ENCODE data around the gene HIPK3. TPM values are rescaled to one million over a fixed set of nuclear protein-coding genes. Genes with fewer than 3 reads are reported as not detected.
"Not testable (repeated sequence)": the region's sequence is repeated elsewhere in the genome, so short reads cannot be mapped to it uniquely, and the experiment has no call there.

The HIPK3 gene
- total RNA-seq, 1 donor from 2014 or later = 41.9 TPM

DNA sequence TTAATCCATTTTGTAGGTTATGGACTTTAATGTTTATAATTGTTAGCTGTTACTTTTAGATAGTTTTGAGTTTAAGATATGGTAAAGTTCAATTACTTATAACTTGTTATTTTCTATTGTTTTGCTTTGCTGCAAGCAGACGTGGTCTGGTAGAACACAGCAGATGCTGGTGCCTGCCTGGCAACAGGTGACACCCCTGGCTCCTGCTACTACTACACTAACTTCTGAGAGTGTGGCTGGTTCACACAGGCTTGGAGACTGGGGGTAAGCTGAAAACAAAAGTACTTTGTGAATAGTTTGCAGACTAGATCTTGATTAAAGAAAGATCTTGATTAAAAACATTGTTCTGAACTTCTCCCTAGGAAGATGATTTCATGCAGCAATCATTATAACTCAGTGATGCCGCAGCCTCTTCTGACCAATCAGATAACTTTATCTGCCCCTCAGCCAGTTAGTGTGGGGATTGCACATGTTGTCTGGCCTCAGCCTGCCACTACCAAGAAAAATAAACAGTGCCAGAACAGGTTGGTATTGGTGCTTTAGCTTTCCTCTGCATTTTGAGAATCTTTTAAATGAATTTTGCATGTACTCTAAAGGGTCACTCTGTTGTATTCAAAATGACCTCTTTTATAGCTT lies 90.4 kb downstream of the HIPK3 start:
- intact Hi-C loops (cut with micrococcal nuclease) = no loop called here

DNA sequence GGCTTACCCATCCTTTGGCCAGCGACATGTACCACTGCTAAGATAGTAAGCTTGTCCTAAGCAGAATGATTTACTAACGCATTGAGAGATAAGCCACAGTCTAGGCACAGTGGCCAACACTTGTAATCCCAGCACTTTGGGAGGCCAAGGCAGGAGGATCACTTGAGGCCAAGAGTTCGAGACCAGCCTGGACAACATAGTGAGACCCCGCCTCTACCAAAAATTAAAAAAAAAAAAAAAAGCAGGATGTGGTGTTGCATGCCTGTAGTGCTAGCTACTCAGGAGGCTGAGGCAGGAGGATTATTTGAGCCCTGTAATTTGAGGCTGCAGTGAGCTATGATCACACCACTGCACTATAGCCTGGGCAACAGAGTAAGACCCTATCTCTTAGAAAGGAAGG lies 93.1 kb downstream of the HIPK3 start:
- intact Hi-C loops (cut with micrococcal nuclease) = no loop called here

DNA sequence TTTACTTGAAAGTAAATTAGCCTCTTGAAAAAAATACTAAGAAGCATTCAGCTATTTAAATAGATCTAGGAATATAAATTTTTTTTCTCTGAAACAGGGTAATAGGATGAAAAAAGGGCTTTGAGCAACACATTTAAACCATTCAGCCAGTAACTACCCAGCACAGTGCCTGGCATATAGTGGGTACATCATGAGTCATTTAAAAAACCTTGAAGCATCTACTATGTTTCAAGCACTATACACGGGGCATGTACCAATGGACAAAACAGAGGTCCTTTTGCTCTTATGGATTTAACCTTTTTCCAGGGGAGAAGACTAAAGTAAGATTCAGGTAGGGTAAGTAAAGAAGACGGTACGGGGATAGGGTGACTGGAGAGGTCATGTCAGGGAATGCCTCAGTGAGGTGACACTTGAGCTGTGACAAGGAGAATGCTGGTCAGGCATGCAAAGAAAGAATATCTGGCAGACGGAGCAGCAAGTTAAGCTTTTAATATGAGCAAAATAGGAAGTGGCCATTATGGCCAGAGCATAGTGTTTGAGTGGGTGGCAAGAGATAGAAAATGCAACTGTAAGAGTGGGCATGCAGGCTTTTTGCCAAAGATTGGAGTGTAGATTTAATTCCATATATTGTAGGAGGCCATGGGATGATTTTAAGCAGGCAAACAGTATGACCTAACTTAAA lies 101.1 kb downstream of the HIPK3 start:
- intact Hi-C loops (cut with micrococcal nuclease) = no loop called here

DNA sequence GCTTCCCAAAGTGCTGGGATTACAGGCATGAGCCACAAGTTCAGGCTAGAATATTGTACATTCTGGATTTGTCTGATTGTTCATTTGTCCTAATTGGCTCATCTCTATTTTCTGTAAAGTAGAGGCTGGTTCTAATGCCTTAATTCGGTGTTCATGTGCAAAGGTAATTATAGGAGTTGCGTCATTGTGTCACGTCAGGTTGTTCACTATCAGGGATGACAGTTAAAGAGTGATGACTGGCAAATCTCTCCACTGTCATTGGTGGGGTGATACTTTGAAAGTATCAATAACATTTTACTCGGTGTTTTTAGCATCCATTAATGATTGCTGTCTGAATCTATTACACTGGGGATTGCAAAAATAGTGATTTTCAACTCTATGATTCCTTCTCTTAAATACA lies 103.5 kb downstream of the HIPK3 start:
- intact Hi-C loops (cut with micrococcal nuclease) = loop anchor here (5.0 kb wide), 2 partner anchors 327 to 472 kb away; no protein-coding TSS in a partner anchor

DNA sequence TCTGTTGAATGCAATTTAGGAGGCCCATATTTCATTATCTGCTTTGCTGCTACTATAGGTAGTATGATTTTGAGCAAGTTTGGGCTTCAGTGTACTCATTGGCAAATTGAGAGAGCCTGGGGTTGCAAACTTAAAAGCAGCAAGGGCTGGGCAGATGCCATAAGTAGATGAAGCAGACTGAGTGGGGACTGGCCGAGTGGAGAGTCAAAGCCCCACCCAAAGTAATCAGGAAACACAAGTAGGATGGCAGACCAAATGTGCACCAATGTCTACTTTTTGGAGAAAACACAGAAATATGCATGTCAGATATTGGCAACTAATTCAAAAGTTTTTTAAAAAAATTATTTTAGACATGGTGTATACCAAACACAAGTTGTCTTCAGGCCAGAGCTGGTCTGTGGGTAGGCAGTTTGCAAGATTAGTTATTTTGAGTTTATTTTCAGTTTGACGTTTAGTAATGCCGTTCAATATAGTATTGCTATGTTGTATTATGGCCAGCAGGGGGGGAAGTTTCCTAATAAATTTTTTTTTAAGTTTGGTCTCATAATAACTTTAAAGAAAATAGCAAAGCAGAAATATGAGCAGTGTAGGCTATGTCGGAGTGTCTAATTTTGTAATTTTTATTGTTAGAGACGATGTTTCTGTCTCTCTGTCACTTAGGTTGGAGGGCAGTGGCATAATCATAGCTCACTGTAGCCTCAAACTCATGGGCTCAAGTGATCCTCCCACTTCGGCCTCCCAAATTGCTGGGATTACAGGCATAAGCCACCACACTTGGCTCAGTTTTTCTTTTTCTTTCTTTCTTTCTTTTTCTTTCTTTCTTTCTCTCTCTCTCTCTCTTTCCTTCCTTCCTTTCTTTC lies 105.1 kb downstream of the HIPK3 start:
- intact Hi-C loops (cut with micrococcal nuclease) = loop anchor here (1.0 to 5.0 kb wide), 3 partner anchors 325 to 470 kb away; no protein-coding TSS in a partner anchor

DNA sequence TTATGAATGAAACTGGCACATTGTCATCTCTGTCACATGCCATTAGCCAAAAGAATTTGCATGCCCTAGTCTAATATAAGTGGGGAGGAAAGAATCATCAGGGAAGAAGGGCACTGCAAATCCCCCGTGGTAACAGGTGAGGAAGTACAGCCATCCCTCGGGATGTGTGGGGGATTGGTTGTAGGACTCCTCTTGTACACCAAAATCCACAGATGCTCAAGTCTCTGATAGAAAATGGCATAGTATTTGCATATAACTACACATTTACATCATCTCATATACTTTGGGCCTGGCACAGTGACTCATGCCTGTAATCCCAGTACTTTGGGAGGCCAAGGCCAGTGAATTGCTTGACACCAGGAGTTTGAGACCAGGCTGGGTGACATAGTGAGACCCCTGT lies 109.7 kb downstream of the HIPK3 start:
- intact Hi-C loops (cut with micrococcal nuclease) = no loop called here

DNA sequence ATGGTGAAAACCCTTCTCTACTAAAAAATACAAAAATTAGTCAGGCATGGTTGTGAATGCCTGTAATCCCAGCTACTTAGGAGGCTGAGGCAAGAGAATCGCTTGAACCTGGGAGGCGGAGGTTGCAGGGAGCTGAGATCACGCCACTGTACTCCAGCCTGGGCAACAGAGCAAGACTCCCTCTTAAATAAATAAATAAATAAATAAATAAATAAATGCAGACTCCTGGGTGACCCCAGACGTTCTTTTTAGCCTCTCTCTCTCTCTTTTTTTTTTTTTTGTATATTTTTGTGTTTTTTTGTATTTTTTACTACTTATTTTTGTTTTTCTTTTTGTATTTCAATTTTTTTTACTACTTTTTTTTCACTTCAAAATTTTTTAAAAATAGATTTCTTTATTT lies 111.3 kb downstream of the HIPK3 start:
- intact Hi-C loops (cut with micrococcal nuclease) = not testable (repeated sequence)

DNA sequence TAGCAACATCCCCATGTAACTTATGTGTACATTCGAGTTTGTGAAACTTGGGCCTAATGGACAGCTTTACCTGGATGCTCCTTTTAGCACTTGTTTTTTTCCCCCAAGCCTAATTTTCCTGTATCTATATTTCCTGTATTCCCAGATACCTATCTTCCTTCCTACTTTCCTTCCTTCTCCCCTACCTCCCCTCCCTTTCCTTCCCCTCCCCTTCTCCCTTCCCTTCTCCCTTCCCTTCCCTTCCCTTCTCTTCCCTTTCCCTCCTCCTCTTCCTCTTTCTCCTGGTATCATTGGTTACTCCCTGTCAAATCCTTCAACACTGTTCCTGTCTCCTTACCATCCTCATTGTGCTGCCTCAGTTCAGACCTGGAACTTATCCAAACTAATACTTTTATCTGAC lies 111.8 kb downstream of the HIPK3 start:
- intact Hi-C loops (cut with micrococcal nuclease) = no loop called here

DNA sequence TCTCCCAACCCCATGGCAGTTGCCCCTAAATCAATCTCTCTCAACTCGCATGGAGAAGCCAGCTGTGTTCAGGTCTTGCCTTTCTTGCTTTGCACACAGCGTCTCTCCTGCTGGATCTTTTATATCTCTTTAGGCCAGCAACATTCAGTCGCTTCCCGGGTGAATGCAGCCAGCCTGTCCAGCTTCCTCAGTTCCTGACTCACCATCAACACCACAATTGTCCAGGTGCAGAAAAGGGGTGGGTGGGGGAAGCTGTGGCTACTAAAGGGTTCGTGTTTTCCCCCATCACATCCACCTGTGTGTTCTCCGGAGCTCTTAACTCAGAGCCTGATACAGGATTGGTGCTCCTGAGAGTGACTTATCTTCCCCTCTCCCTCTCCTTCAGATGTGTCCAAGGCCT lies 116.5 kb downstream of the HIPK3 start:
- intact Hi-C loops (cut with micrococcal nuclease) = no loop called here

DNA sequence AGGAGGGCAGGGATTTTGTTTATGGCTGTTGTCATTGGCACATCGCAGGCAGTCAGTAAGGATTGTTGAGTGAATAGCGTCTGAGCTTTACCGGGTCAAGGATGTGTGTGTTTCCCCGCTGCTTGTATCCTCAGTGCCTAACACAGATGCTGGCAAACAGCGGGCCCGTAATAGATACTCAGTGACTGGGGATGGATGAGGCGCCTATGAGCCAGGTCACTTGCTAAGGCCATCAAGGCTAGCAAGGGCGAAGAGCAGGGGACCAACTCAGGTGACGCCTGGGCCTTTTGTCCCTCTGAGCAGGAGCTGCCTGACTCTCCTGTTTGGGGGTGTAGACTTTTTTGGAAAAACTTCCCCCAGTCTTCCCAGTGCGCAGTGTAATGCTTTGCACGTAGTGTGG lies 118.1 kb downstream of the HIPK3 start:
- intact Hi-C loops (cut with micrococcal nuclease) = no loop called here

DNA sequence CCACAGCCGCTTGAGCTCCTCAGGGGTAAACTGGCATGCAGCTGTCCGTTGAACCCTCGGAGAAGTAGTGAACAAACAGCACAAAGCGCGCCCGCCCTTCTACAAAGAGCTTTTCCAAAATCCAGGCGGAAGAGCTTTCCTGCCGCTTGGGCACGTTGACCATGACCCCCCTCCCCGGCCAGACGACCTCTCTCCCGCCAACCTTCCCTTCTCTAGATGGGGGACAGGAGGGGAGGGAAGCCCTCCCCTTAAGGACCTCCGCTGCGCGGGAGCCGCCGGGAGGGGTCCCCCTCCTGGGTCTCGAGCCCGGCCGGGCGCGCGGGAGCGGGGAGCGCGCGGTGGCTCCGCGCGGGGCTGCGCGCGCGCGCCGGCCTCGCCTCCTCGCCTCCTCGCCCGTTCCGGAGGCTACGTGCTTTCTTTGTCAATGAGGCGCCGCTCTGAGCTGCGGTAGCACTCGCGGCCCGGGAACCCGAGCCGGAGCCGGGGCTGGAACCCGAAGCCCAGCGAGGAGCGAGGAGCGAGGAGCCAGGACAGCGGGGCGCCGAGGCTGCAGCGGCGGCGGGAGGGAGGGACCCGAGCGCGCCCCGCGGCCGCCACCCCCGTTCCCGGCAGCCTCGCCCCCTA lies 118.6 kb downstream of the HIPK3 start, which contains the start of gene KIAA1549L:
KIAA1549L (plus strand) TSS at position 421 of the 624 bp plus-strand sequence.
- intact Hi-C loops (cut with micrococcal nuclease) = no loop called here

DNA sequence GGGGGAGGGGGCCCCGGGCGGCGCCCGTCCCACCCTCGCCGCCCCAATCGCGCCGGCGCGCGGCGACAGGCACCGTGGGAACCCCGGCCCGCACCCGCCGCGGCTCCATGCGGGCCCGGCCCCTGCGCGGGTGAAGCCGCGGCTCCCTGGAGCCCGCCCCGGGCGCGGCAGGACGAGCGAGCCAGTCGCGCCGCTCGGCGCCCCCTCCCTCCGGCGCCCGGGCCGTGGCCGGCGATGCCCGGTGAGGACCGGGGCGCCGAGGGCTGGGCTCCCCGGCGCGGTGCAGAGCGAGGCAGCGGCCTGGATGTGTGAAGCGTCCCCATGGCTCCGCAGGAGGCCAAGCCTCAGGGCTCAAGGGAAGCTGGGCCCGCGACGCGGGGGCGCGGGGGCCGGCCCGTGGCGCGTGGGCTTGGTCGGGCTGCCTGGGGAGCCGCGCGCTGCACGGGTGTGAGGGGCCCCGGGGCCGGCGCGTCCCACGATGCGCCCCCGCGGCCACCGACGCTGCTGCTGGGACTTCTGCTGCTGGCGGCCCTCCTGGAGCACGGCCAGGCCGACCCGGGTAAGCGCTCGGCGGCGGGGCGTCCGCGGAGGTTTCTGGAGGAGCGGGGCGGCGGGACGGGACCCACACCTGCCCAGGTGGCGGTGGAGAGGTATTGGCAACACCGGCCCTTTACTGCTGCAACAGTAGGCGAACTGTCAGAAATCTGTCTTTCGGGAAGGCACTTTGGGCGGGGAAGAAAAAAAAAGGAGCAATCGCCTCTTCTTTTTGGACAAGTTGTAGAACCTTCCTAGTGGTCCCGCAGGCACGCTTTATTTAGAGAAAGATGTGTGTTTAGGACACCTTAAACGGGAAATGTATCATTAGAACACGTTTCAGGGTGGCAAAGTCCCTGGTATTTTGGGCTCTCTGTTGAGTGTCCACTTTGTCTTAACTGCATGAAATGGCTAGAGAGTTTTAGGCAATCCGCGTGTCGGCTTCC lies 119.4 kb downstream of the HIPK3 start:
- intact Hi-C loops (cut with micrococcal nuclease) = no loop called here

DNA sequence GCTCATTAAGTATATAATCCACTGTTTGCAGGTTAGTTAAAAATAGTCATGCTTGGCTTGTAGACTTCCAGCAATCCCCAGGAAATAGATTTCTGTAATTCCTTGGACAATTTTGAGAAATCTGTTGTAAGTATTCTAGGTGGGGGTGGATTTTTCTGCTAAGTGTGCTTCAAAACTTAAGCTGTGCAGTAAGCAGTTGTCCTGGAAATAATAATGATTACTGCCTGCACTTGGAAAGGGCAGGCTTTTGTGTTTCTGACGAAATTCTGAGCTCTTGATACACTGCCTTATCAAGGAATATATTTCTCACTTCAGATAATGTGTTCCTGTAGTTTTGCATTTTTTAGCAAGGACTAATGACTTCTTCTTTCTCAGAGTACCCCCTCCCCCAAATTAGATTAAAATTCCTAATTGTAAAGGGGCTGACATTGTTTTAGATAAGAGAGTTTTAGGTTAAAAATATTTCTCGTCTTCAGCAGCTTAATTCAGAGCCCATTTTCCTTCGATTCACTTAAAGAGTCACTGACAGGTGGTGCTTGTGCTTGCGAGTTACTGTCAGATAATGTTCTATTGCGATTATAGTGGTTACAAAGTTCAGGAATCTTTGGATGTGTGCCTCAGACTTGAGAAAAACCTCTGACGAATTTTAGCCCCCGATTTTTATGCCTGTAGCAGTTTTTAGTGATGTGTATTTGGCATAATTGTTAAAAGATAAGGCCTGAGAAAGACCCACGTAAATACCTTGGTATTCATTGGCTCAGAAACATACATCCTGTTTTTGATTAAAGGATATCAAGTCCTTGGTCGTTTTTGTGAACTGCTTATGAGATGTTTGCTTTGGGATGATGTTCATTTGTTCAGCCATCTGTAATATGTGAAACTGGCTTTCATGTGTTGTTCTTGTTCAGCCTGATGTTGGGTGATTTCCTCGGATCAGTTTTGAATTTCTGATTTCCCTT lies 120.5 kb downstream of the HIPK3 start:
- intact Hi-C loops (cut with micrococcal nuclease) = no loop called here

DNA sequence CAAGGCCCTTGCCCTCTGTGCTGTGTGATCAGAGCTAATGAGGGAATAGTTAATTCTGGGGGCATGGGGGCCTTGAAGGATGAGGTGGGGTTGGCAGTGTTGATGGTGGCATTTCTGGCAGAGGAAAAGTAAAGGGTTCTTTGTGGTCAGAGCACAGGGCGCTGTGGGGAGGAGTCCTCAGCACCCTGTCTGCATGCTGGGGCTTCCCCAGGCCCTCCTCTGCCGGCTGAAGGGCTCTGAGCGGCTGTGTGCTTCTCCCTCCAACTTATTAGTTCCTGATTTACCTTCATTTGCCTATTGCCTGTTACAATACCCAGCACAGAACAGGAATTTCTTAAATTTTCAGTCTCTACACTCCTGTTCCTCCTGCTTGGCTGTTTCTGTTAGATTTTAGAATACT lies 122.8 kb downstream of the HIPK3 start:
- intact Hi-C loops (cut with micrococcal nuclease) = no loop called here

DNA sequence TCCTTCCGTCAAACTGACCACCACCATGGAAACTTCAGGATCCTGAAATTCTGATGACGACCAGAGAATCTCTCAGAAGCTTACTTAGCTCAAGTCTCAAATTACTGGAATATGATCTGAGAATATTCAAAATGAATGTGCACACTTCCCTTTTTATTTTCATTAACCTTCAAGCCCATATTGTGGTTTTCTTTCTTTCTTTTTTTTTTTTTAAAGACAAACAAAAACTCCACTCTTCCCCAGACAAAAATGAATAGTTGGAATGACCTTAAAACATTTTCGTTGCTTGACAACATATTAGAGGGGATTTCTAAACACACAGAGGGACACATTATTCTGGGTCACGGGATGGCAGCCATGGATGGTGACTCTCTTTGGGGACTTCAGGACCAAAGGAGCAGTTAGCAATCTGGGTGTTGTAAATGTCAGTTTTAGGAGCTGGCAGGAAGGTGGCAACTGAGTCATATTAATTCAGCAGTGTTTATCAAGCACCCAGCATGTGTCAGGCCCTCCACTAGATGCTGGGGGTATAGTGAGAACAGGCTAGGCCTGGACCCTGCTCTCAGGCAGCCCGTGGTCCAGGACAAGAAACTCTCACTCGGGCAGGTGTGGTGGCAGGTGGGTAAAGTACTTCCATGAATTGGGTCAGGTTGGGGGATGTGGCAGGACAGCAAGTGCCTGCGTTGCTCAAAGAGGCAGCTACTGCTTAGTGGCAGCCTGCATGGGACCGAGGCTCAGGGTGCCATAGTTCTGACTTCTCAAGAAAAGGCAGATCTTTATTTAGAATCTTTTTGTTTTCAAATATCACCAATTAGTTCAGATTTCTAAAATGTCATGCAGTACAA lies 126.1 kb downstream of the HIPK3 start:
- intact Hi-C loops (cut with micrococcal nuclease) = no loop called here

DNA sequence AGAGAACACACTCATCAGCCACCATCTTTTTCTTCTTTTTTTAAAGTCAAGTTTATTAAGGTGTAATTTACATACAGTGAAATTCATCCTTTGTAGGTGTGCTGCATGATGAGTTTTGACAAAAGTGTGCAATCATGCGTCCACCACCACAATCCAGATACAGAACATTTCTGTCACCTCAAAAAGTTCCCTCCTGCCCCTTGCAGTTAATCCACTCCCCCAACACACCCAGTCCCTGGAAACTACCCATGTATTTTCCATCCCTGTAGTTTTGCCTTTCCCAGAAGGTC lies 126.7 kb downstream of the HIPK3 start:
- intact Hi-C loops (cut with micrococcal nuclease) = no loop called here

DNA sequence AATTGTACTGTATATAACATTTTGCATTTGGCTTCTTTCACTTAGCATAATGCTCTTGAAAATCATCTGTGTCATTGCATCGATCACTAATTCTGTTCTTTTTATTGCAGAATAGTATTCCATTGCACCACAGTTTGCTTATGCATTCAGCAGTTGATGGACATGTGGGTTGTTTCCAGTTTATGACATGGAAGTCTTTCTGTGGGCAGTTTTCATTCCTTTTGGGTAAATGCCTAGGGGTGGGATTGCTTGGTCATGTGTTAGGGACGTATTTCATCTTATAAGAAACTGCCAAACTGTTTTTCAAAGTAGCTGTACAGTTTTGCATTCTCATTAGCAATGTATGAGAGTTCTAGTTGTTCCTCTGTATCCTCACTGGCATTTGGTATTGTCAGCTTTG lies 127.0 kb downstream of the HIPK3 start:
- intact Hi-C loops (cut with micrococcal nuclease) = no loop called here

DNA sequence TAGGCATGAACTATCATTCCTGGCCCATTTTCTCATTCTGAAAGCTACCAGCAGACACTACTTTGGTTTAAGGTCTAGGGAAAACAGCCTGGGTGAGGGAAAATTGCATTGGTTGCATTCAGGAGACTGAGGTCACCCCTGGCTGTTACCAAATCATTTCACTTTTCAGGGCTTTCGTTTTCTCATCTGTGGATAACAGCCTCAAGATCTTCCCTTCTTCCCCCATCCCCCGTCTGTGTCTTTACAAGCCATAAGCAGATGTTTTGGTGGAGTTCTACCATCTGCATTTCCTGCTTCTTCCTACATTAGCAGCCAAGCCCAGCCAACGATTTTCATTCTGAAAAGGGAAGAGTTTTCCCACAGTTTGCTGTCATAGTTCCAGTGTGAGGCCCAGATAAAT lies 130.4 kb downstream of the HIPK3 start:
- intact Hi-C loops (cut with micrococcal nuclease) = no loop called here

DNA sequence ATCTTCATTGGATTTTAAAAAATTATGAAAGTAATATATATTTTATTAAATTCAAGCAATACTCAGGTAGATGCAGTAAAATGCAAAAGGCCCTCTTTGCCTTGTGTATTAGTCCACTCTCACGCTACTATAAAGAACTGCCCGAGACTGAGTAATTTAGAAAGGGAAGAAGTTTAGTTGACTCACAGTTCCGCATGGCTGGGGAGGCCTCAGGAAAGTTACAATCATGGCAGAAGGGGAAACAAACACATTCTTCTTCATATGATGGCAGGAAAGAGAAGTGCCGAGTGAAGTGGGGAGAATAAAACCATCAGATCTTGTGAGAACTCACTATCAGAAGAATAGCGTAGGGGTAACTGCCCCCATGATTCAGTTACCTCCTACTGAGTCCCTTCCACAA lies 130.8 kb downstream of the HIPK3 start:
- intact Hi-C loops (cut with micrococcal nuclease) = no loop called here
